GM18508 (cell line): ENCODE data around the gene IFITM2.
"Not testable (repeated sequence)": the region's sequence is repeated elsewhere in the genome, so short reads cannot be mapped to it uniquely, and the experiment has no call there.

Experiments used
- ATAC-seq: cut with Tn5 transposase; IDR thresholded peaks from one replicate; pipeline ENCODE4 v1.9.1; 2021; ENCODE audit warnings: moderate number of reproducible peaks; ENCODE audit not compliant: insufficient read depth, unreplicated experiment

IFITM2 gene

GRCh38 chr11:335779-336658 lies 28.4 kb downstream of the IFITM2 start:
- ATAC-seq = no peak

DNA sequence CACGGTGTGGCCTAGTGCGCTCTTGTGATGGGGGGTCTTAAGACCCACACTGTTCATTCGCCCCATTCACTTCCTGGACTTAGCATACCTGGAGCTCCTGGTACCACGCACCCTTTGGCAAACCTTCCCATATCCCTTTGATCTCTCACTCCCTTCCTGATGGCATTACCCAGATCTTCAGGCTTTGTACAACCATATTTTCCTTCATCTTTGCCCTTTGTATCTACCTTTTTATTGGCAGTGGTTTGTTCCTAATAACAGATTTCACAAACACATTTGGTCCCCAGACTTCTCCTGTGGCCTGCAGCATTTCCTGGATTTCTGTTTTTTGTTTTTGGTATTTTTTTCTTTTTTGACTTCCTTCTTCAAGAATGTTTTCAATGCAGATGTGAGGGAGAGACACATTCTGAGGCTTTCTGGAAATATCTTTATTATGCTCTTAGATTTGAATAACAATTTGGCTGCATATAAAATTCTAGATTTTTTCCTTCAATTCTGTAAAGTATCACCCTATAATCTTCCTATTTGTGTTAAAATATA lies 29.1 kb downstream of the IFITM2 start:
- ATAC-seq = no peak

DNA sequence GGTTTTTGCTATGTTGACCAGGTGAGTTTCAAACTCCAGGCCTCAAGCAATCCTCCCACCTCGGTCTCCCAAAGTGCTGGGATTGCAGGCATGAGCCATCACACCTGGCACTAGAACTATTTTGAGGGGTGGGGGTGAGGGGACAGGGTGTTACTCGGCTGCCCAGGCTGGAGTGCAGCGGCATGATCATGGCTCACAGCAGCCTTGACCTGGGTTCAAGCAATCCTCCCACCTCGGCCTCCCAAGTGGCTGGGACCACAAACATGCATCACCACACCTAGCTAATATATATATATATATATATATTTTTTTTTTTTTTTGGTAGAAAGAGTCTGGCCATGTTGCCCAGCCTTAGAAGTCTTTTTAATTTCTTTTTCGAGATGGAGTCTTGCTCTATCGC lies 30.1 kb downstream of the IFITM2 start:
- ATAC-seq = no peak

- no peak for ATAC-seq
Measured at GRCh38 chr11:339963-340362, 32.3 kb downstream of the IFITM2 start.

DNA sequence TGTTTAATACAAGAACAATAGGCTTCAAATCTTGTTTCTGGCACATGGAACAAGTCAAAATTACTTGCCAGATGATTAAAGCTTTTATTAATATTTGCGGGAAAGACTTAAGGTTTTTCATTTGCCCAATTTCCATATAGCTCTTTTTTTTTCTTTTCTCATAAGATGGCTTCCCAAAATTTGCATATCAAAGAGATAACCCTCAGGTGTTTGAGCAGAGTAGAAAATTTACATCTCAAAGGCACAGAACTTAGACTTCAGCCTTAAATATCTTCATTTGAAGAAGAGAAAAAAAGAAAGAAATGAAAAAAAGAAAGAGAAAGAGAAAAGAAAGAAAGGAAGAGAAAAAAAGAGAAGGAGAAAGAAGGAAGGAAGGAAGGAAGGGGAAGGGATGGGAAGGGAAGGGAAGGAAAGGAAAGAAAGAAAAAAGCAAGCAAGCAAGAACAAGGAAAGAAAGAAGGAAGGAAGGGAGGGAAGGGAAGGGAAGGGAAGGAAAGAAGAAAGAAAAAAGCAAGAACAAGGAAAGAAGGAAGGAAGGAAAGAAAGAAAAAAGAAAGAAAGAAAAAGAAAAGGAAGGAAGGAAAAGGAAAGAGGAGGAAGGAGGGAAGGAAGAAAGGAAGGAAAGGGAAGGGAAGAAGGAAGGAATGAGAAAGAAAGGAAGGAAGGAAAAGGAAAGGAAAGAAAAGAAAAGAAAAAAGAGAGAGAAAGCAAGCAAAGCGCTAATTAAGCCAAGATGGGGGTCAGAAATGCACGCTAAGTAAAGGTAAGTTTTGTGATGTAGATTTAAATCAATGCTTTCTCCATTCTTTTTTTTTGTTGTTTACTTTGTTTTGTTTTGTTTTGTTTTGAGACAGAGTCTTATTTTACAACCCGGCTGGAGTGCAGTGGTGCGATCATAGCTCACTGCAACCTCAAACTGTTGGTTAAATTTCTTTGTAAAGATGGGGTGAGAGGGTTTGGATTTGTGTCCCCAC lies 33.2 kb downstream of the IFITM2 start:
- ATAC-seq = no peak

- no peak for ATAC-seq
Measured at GRCh38 chr11:342328-342727, 34.7 kb downstream of the IFITM2 start.

DNA sequence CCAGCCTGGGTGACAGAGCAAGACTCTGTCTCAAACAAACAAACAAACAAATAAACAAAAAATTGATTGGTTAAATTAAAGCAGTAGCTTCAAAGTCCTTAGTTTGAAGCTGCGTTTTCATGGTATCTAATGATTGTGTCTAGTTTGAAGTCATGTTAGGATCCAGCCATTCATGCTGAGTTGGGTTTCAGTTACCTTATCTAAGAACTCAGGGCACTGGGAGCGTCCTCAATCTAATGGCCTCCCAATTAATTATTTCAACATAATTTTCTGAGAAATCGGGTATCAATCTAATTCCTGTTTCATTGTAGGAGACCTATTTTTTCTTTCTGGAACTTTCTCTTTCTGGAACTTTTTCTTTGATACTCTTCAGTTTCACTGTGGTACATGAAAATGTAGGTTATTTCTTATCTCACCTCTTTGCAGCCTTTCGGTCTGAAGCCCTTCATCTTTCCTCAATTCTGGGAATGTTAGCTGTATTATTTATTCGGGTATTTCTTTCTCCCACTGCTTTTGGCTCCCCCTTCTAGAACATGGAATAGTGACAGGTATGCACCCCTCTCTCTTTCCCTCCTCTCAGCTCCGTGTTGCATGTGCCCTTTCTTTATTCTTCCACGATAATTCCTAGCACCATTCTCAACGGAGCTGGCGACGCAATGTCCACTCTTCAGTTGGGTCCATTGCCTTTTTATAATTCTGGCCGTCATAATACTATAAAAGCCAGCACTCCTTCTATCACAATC lies 37.4 kb downstream of the IFITM2 start:
- ATAC-seq = no peak

- no peak for ATAC-seq
Measured at GRCh38 chr11:346529-346928, 38.9 kb downstream of the IFITM2 start.

DNA sequence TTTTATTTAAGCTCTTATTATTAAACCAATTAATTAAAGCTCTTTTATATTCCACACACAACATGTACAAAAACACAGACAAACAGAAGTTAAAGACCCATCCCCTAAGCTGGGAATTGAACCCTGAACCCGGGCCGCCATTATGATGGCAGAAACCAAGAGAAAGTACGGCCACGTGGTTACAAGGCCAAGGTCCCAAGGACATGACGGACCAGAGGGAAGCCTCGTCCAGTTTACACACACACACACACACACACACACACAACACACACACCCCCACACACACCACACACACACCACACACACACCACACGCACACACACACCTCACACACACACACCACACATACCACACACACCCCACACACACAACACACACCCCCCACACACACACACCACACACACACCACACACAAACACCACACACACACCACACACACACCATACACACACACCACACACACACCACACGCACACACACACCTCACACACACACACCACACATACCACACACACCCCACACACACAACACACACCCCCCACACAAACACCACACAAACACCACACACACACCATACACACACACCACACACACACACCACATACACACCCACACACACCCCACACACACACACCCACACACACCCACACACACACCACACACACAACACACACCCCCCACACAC lies 41.8 kb downstream of the IFITM2 start:
- ATAC-seq = not testable (repeated sequence)

DNA sequence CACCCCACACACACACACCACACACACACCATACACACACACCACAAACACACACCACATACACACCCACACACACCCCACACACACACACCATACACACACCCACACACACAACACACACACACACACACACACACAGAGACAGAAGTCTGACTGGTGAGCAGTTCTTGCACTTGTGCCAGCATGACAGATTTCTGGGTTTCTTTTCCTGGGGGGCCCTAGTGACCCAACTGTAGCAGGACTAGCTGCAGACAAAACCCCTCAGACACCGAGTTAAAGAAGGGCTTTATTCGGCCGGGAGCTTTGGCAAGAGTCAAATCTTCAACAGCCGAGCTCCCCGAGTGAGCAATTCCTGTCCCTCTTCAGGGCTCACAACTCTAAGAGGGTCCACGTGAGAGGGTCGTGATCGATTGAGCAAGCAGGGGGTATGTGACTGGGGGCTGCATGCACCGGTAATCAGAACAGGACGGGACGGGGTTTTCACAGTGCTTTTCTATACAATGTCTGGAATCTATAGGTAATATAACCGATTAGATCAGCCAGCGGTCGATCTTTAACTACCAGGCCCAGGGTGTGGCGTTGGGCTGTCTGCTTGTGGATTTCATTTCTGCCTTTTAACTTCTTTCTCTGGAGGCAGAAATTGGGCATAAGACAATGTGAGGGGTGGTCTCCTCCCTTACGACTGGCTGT lies 42.6 kb downstream of the IFITM2 start:
- not testable (repeated sequence) for ATAC-seq

DNA sequence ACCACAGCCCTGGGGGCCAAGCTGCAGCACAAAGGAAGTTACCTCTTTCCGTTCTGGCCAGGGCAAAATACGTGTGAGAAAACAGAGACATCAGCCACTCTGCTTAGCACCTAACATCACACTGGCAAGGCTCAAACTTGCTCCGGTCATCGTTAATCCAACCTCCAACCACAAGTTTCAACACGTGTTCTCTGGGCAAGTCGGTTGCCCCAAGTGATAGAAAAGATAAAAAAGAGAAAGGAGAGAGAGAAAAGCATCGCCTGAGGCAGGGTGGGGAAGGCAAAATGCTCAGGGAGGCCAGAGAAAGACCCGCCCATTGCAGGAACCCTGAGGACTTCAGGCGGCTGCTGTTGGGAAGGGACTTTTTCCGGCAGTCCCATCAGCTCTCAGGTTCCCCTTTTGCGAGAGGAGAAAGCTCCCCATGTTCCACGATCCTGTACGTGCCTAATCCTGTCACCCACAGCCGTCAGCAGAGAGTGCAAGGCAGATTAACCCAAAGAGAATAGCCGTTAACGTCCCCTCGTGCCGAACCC lies 43.2 kb downstream of the IFITM2 start:
- ATAC-seq = no peak

DNA sequence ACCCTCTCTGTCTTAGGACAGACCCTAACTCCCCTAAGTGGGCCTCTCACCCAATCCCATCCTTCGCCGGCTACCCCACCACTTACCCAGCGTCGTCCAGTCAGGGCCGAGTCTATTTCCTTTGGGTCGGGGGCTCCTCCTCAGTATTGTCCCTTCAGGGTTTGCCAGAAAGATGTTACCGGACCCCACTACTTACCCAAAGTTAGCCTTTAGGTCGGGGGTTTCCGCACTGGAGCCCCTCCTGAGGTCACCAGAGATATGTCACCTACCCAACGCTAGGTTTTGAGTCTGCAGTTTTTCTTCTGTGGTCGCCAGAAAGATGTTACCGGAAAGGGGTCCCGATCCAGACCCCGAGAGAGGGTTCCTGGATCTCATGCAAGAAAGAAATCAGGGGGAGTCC lies 43.8 kb downstream of the IFITM2 start:
- ATAC-seq = no peak

GRCh38 chr11:352456-353031 lies 44.9 kb downstream of the IFITM2 start:
- no peak for ATAC-seq

DNA sequence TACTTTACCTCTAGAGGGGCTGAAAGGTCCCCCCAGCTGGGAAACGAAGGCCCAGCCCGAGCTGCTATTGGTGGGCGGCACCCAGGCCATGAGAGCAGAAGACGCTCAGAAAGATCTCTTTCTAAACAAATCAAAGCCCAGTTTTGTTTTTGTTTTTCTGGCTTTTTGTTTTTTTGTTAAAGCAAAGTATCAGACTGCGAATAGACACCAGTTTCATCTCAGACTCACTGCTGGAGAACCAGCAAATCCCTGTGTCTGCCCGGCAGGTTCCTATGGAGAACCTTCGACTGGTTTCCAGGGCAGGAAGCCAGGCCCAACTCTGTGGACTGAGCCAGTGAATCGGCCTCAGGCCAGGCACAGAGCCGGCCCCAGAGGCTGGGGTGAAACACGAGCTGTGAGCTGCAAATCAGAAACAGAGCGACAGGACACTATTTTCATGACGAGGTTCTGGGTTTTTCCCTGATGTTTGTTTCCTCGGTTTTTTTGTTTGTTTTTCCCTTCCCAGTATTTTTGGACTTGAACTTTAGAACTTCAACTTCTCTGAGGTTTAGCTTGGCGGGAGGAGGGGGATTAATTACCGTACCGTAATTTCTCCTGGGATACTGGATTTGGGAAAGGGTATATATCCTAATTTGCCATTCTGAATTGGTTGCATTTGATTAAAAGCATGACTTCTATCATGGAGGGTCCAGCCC lies 45.7 kb downstream of the IFITM2 start:
- no peak for ATAC-seq

DNA sequence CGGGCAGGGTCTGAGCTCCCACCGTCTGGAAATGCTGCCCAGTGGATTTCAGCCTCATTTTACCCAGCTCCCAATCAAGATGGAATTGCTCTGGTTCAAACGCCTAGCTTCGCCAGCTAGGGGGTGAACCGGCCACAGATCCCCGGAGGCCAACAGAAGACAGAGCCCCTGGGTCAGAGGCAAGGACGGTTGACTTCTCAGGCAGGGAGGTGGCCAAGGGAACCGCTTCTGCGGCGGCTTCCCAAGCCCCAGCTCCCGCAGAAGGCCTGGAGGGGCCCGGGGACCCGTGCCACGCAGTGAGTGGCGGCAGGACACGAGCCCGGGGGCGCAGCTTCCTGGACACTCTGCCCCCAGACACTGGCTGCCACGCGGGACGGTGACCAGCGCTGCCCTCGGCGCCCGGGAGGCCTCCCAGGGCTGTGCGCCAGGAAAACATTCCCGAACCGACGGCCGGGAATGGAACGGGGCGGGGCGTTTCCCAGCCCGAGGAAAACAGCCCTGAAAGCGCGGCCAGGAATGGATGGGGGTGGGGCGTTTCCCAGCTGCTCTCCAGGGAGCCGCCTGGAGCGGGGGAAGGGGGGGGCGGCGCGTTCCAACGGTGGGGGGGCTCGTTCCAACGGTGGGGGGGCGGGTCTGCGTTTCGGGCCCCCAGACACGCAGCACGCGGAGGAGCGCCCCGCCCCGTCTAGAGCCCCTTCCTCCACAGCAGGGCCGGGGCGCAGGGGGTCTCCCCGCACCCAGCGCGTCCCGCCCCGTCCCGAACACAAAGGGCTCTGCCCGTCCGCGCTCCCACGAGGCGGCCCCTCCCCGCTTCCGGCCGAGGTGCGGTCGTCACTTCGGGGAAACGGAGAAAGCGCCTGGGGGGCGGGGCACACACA lies 48.2 kb downstream of the IFITM2 start:
- no peak for ATAC-seq

DNA sequence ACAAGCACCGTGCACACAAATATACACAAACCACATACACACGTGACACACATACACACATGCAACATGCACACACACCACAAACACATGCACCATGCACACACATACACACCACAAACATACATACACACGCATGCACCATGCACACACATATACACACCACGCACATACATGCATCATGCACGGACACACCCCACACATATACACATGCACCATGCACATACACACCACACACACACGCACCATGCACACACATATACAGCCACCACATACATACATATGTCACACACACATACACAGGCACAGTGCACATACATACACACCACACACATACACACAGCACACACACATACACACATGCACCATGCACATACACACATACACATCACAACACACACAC lies 49.0 kb downstream of the IFITM2 start:
- no peak for ATAC-seq

DNA sequence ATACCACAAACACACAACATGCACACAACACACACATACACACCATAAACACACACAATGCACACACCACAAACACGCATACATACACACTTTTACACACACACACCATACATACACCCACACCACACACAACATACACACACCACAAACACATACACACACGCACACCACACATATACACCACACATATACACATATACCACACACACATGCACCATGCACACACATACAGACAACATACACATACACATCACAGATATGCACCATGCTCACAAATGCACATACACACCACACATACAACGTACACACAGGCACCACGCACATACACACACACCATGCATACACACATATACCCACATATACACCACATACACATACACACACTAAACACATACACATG lies 50.0 kb downstream of the IFITM2 start:
- ATAC-seq = no peak
